Measurements from ENCODE around the gene TSGA10IP.

TSGA10IP gene

DNA sequence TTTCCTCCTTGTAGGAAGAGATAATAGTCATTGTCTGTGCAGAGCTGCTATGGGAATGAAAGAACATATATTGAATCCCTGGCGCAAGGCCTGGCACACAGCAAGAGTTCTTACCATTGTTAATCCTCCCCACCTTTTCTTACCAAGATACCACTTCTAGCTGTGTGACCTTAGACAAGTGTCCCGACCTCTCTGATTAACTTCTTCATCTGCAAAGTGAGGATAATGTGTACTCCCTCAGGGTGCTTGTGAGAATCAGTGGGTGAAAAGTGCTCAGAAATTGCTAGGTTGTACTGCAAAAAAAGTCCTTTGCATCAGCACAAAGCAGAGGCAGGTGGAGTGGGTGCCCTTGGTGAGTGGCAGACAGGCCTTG lies 62.8 kb downstream of the TSGA10IP start:
- no peaks in the 10 kb centered on the region for H3K9me3 ChIP-seq
- peaks cover 52% of the 10 kb centered on the region for H3K27me3 ChIP-seq
- H3K36me3 ChIP-seq, result no peaks in the 10 kb centered on the region
- H3K4me3 ChIP-seq (ENCODE audit: low read depth in 1 of 2, low read length in 1 of 2), result no peak overlapping the region
- TF ChIP-seq, protein P1, sequence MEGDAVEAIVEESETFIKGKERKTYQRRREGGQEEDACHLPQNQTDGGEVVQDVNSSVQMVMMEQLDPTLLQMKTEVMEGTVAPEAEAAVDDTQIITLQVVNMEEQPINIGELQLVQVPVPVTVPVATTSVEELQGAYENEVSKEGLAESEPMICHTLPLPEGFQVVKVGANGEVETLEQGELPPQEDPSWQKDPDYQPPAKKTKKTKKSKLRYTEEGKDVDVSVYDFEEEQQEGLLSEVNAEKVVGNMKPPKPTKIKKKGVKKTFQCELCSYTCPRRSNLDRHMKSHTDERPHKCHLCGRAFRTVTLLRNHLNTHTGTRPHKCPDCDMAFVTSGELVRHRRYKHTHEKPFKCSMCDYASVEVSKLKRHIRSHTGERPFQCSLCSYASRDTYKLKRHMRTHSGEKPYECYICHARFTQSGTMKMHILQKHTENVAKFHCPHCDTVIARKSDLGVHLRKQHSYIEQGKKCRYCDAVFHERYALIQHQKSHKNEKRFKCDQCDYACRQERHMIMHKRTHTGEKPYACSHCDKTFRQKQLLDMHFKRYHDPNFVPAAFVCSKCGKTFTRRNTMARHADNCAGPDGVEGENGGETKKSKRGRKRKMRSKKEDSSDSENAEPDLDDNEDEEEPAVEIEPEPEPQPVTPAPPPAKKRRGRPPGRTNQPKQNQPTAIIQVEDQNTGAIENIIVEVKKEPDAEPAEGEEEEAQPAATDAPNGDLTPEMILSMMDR (IDR thresholded peaks at IDR 0.05), result no peak
- no peak overlapping the region for H3K27ac ChIP-seq
- peaks cover 4 to 12% of the 10 kb centered on the region in 2 experiments for H3K4me1 ChIP-seq (ENCODE audit: control insufficient read depth in 1 of 2, insufficient read depth in 1 of 2, low read depth in 1 of 2, low read length in 1 of 2)

DNA sequence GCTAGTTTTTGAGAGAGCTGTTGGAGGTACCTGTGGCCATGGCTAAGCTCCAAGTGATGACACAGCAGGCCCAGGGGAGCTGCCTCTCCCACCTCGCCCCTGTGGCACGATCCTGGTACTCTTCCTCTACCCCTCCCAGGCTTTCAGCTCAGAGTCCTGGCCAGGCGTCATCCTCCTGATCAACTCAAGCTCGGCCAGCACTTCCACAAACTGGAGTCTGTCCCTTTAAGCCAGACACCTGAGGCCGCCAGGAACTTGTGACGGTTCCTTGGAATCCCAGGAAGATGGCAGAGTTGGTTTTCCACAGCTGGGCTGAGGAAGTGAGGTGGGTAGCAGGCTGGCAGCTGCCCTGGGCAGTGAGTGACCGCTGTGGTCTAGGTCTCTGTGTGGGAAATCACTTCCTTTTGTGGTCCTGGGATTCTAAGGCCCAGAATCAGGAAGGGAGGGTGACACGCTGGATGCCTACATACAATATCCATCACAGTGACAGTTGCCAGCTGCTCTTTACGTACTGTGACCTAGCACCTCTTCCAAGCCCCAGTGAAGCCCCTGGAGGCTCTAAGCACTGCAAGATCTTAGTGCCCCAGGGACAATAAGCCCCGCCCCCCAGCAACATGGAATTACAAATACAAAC lies 63.3 kb downstream of the TSGA10IP start:
- no peaks in the 10 kb centered on the region for H3K9me3 ChIP-seq
- H3K27ac ChIP-seq, result no peak overlapping the region
- peaks cover 57% of the 10 kb centered on the region for H3K27me3 ChIP-seq
- H3K4me1 ChIP-seq (ENCODE audit: control insufficient read depth in 1 of 2, insufficient read depth in 1 of 2, low read depth in 1 of 2, low read length in 1 of 2), result peaks cover 0 to 9% of the 10 kb centered on the region in 2 experiments
- TF ChIP-seq, protein P1 (IDR thresholded peaks at IDR 0.05), result no peak
- no peak overlapping the region for H3K4me3 ChIP-seq (ENCODE audit: low read depth in 1 of 2, low read length in 1 of 2)
- H3K36me3 ChIP-seq, result no peaks in the 10 kb centered on the region

All from neutrophil (primary cell).